Urothelium cell line (cell line): ENCODE measurements around the gene CDK17.
"Not testable (repeated sequence)": the region's sequence is repeated elsewhere in the genome, so short reads cannot be mapped to it uniquely, and the experiment has no call there.

Experiments
- DNase-seq: peaks from one replicate; pipeline ENCODE4 v3.0.0; 2011; ENCODE audit warnings: low spot score, mixed read lengths
- FAIRE-seq: peaks from 2 replicates; lab custom pipeline; 2011; peaks lifted over from hg19 to GRCh38; lab: Jason Lieb, UNC

Gene CDK17

DNA sequence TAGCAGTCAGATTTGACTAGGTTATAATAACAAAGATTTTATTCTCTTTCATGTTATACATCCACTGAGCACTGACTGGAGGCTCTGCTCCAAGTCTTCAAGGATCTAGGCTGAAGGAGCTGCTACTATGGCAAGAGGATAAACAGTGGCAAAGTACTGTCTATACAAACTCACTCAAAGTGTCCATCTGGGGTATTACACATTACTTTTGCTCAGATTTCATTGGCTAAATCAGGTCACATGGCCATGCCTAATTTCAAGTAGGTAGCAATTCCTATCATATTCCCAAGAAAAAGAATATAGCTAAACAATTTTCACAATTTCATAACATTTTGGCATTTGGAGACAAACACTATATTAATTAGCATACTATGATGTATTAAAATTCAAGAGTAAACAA, 40.9 kb downstream of the CDK17 start:
- DNase-seq (no peak), FAIRE-seq (no peak)

DNA sequence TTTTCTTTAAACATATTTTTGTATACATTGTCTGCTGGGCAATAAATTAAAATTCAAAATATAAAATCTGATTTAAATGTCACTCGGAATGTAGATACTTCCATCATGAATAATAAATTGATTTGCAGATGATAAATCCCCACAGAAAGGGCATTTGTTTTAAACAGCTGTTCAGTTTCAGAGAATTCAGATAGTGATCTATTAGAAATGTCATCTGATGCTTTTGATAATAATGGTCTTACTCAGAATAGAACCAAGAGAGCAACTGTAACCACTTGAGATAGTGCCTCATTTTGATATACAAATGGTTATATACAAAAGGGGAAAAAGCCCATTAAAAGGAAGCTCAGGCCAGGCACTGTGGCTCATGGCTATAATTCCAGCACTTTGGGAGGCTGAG, 43.4 kb downstream of the CDK17 start:
- DNase-seq (no peak), FAIRE-seq (no peak)

DNA sequence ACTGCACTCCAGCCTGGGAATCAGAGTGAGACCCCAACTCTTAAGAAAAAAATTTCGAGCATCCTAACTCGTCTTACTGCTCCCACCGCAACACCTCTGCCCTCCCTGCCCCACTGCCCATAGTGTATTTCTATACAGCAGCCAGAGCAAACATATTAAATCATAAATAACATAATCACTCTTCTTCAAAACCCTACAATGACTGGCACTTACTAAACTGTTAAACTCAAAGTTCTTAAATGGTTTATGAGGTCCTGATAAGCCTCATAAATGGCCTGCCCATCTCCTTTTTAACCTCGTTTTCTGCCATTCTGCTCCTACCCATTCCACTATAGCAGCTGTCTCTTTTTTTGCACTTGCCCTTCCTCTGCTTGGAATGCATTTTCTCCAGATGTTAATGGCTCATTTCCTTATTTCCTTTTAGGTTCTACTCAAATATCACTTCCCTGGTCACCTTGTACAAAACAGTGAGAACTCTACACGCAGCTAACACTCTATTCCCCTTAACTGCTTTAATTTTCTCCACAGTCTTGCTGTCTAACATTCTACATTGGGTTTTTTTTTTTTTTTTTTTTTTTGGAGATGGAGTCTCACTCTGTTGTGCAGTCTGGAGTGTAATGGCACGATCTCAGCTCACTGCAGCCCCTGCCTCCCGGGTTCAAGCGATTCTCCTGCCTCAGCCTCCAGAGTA, 45.2 kb downstream of the CDK17 start:
- DNase-seq (no peak), FAIRE-seq (no peak)

DNA sequence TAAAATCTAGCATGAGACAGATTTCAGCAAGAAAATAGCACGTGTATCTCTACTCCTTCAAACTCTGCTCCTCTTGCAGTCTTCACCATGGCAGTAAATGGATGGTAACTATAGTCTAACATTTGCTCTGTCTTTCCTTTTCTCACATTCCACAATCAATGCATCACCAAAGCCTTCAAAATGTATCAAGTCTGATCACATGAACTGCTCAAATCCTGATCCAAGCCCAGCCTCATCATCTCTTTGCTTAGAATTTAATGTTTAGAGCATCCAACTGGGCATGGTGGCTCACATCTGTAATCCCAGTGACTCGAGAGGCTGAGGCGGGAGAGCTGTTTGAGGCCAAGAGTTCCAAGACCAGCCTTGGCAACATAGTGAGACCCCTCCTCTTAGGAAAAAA, 45.9 kb downstream of the CDK17 start:
- no peak for FAIRE-seq

DNA sequence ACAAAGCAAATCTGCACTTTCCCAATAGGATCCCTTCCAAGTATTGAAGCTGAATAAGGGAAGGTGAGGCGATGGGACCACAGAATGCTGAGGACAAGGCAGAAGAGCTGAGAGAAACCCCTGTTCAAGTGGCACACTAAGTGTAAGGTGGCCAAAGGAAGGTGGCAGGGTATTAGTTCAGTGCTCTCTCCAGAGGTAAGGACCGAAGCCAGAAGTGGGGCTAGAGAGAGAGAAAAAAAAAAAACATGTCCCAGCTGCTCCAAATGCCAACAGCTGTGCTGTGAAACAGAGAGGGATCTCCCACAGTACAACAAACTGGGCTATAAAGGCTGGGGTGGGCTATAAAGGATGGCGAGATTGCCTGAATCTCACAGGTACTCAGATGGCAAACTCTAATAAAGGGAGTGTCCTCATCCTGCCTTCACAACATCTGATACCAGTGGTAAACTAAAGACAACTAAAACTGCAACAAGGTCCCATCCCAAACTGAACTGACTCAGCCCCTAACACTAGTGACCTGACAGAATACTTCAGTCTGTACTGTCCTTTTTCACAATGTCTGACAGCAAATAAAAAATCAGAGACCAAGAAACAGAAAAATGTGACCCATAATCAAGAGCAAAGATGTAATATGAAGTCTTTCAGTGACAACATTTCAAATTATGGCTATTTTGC, 47.9 kb downstream of the CDK17 start:
- DNase-seq (no peak), FAIRE-seq (no peak)

More for the DNA sequence above, 45.9 kb downstream of the CDK17 start:
- DNase-seq: no peak

DNA sequence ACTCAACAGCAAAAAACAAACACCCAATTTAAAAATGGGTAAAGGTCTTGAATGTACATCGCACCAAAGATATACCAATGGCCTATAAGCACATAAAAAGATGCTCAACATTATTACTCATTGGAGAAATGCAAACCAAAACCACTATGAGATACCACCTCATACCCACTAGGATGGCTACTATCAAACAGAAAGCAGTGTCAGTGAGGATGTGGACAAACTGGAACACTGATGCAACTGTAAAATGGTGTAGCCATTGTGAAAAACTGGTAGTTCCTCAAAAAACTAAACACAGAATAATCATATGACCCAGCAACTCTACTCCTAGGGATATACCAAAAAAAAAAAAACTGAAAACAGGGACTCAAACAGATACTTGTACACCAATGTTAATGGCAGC, 49.3 kb downstream of the CDK17 start:
- DNase-seq: no peak
- no peak for FAIRE-seq

DNA sequence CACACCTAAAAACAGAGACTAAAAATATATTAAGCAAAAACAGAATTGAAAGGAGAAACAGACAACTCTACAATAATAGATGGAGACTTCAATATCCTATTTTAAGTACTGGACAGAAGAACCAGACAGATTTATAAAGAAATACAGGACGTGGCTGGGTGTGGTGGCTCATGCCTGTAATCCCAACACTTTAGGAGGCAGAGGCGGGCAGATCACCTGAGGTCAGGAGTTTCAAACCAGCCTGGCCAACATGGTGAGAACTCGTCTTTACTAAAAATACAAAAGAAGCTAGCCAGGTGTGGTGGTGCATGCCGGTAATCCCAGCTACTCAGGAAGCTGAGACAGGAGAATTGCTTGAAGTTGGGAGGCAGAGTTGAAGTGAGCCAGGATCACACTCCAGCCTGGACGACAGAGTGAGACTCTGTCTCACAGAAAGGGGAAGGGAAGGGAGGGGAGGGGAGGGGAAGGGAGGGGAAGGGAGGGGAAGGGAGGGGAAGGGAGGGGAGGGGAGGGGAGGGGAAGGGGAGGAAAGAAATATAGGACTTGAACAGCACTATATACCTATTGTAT, 53.0 kb downstream of the CDK17 start:
- FAIRE-seq: no peak

DNA sequence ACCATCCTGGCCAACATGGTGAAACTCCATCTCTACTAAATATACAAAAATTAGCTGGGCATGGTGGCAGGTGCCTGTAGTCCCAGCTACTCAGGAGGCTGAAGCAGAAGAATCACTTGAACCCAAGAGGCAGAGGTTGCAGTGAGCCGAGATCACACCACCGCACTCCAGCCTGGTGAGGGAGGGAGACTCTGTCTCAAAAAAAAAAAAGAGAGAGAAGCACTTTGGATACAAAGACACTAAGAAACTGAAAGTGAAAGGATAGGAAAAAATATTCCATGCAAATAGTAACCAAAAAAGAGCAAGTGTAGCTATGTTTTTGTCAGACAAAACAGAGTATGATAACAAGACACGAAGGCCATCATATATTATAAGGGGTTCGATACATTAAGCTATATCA, 53.5 kb downstream of the CDK17 start:
- FAIRE-seq, DNase-seq: not testable (repeated sequence)

More for the DNA sequence above, 53.0 kb downstream of the CDK17 start:
- no peak for DNase-seq

DNA sequence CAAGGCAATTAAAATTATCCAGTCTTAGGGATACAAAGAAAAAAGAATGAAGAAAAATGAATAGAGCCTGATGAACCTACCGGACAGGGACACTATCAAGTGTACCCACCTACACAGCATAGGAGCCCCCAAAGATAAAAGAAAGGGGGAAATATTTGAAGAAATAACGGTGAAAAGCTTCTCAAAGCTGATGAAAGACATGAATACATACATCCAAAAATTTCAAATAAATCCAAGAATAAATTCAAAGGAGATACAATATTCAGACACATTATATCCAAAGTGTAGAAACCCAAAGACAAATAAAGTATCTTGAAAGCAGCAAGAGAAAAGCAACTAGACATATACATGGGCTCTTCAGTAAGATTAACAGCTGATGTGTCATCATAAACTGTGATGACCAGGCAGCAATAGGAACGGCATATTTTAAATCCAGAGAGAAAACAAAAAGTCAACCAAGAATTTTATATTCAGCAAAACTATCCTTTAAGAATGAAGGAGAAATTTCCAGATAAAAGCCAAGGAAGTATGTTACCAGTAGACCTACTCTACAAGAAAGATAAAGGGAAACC, 56.0 kb downstream of the CDK17 start:
- DNase-seq (no peak), FAIRE-seq (no peak)

DNA sequence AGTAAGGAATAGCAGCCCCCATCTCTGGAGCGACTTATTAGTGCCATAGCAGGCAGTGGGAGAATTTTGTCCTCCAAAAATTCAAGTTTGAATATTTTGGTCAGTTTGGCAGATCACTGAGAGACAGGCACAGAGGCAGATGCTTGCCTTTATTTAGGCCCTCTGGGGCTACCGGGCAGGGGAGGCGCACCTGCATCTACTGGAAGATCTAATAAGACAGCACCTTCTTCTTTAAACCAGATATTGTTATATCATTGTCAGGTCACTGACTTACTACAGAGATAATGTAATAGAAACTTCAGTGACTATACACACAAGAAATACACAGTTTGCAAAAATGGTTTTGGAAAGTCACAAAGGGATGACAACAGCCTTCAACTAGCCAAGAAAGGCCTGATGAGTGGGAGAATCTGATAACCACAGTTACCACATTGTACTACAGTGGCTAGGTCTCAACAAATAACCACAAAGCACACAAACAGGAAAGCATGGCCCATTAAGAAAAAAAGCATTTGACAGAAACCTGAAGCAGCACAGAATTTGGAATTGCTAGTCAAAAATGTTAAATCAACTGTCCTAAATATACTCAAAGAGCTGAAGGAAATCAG, 56.8 kb downstream of the CDK17 start:
- no peak for FAIRE-seq
- DNase-seq: no peak

DNA sequence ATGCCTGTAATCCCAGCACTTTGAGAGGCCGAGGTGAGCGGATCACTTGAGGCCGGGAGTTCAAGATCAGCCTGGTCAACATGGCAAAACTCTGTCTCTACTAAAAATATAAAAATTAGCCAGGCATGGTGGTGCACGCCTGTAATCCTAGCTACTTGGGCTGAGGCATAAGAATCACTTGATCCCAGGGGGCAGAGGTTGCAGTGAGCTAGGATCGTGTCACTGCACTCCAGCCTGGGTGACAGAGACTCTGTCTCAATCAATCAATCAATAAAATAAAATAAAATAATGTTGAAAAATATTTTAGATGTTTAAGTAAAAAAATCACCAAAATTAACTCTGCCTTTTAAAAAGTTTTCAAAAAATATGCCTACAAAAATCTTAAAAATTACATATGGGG, 60.6 kb downstream of the CDK17 start:
- DNase-seq, FAIRE-seq: not testable (repeated sequence)

DNA sequence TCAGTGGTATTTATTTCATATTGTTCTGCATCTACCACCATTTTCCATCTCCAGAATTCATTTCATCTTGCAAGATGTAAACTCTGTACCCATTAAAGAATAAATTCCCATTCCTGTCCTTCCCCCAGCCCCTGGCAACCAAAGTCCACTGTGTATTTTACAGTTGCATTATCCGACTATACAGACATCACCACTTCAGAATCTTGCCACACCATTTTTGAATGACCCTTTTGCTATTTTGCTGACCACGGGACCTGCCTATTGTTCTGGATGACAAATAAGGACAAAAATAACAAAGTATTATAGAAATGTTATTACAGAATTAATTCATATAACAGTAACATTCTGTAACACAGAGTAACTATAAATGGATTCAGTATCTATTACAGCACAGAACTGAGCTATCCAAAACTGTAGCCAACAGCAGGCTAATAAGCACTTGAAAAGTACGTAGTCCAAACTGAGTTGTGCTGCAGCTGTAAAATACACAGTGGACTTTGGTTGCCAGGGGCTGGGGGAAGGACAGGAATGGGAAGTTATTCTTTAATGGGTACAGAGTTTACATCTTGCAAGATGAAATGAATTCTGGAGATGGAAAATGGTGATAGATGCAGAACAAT, 61.3 kb downstream of the CDK17 start:
- no peak for DNase-seq
- no peak for FAIRE-seq

DNA sequence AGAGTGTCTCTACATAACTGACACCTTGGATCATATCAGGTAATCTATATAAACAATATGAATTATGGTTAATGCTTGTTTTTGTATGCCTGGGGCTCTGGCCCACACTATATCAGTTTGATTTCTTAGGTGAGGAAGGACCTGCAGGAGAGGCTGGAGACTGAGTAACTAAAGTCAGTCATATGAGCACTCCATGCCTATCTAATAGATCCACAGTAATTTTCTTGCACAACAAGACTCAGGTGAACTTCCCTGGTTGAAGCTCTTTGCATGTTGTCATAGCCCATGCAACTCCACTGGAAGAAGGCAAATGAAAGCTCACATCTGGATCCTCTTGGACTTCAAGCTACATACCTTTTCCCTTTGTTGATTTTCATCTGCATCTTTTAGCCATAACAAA, 62.3 kb downstream of the CDK17 start:
- DNase-seq: no peak
- no peak for FAIRE-seq

DNA sequence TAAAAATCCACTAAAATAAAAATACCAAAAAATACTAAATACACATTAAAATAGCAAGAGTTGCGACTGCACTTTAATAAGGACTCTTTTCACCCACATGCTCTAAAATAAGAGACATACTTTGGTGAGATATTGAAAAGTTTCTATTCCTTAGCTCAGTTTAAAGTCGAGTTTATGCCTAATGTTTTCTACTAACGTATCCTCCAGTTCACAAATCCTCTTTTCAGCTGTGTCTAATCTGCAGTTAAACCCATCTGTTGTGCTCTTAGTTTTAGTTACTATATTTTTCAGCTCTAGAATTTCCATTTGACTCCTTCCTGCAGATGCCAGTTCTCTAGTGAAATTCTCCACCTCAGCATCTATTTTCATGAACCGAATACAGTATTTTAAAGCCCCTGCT, 63.8 kb downstream of the CDK17 start:
- FAIRE-seq (no peak), DNase-seq (no peak)

DNA sequence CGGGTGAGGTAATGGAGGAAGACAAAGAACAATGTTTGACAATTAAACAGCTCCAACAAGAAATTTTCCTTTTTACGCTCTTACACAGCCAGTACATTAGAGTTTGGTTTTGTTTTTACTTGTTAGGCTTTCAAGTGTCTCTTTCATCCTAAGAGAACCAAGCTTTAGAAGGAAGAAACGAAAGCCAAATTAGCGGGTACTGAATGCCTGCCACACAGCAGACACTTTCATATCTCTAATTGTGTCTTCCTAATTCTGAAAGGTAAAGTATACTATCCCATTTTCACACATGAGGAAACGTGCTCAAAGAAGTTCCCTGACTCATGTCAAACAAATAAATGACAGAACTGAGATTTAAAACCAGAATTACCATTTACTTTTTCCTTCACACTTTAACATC, 65.0 kb downstream of the CDK17 start:
- no peak for DNase-seq
- no peak for FAIRE-seq

DNA sequence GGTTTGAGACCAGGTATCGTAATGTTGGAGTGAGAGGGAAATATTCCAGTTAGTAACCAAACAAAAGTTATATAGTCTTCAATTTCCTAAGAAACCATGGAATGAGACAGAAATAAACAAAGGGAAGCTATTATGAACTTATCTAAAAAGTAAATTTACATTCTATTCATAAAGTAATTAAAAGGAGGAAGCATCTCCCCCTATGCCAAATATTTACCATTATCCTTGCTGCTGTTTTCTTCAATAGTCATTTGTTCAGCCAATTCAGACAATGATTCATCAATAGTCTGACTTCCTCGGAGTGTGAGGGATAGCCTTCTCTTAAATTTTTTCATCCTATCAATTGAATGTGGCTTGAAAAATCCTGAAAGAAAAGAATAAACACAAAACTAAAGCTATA, 65.7 kb downstream of the CDK17 start:
- FAIRE-seq: no peak
- no peak for DNase-seq

DNA sequence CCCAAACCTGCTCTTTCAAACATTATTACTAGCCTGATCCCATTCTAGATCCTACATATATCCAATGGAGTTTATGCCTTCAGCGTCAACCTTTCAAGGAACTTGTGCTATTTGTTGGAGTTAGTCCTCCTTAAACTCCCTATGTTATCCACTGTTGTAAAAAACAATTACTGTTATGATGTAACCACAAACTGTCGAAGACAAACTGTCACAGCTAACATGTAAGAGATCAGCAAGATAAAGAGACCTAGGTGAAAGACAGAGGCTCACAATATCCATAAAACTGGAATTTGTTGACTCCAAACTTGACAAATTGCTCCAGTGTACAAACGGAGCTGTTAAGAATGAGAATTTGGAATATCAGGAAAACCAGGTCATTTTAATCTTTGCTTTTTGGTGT, 70.7 kb downstream of the CDK17 start:
- DNase-seq (no peak), FAIRE-seq (no peak)

DNA sequence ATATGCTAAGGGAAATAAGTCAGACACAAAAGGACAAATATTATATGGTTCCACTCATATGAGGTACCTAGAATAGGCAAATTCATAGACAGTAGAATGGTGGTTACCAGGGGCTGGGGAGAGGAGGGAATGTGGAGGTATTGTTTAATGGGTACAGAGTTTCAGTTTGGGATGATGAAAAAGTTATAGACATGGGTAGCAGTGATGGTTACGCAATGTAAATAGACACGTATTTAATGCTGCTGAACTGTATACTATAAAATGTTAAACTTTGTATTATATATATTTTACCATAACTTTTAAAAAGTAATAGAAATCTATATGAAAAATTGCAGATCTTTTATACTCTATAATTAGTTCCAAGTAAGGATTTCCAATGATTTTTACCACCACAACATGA, 71.2 kb downstream of the CDK17 start:
- DNase-seq (no peak), FAIRE-seq (no peak)

DNA sequence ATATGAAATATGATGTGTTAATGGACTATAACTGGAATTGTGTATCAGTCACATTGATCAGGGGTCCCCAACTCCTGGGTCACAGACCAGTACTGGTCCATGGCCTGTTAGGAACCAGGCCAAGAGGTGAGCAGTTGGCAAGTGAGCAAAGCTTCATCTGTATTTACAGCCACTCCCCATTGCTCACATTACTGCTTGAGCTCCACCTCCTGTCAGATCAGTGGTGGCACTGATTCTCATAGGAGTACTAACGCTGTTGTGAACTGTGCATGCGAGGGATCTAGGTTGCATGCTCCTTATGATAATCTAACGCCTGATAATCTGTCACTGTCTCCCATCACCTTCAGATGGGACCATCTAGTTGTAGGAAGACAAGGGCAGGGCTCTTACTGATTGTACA, 72.3 kb downstream of the CDK17 start:
- FAIRE-seq (no peak), DNase-seq (no peak)

DNA sequence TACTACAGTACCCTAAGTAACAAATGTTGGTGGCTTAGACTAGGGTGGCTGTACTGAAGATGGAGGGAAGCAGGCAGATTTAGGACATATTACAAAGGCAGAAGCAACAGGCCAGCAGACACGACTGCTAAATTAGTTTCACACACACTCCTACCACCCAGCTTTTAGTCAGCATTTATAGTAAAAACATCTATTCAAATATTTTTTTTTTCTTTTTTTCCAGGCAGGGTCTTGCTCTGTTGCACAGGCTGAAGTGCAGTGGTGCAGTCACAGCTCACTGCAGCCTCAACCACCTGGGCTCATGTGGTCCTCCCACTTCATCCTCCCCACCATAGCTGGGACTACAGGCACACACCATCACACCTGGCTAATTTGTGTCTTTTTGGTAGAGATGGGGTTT, 72.9 kb downstream of the CDK17 start:
- DNase-seq: no peak
- no peak for FAIRE-seq

DNA sequence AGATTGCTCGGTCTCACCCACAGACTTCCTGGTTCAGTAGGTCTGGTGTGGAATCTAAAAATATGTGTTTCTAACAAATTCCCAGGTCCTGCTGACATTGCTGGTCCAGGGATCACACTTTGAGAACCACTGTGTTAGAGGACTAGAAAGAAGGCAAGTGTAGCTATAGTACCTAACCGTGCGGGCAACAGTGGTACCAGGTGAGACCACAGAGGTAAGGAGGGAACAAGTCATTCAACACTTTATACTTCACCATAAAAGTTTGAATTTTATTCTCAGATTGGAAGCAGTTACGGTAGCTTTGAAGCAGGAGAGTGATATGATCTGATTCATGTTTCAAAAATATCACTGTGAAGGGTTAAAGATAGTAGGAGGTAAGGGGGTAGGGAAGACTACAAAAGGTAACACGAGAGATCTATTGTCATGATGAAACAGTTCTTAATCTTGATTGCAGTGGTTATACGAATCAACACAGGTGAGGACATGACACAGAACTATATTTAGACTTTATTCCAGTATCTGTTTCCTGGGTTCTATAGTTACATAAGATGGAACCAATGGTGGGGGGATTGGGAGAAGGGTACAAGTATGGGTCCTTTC, 73.5 kb downstream of the CDK17 start:
- FAIRE-seq (no peak), DNase-seq (no peak)
